Osteocyte (in vitro differentiated cells): Measurements from ENCODE around the gene FUT3. TPM values are rescaled to one million over a fixed set of nuclear protein-coding genes. Genes with fewer than 3 reads are reported as not detected.

Source experiments
- DNase-seq: peaks from one replicate; pipeline ENCODE4 v3.0.0; 2021; ENCODE audit warnings: mixed read lengths; ENCODE audit not compliant: unreplicated experiment; ENCODE audit errors: extremely low spot score
- H3K27ac Mint-ChIP-seq: one replicate; pipeline ENCODE4 v1.8.0; 2021; ENCODE audit warnings: mild to moderate bottlenecking, mixed read lengths; ENCODE audit not compliant: unreplicated experiment
- H3K27me3 Mint-ChIP-seq: one replicate; pipeline ENCODE4 v1.8.0; 2021; ENCODE audit warnings: mixed read lengths; ENCODE audit not compliant: unreplicated experiment
- H3K36me3 Mint-ChIP-seq: one replicate; pipeline ENCODE4 v1.8.0; 2021; ENCODE audit warnings: mixed read lengths; ENCODE audit not compliant: unreplicated experiment
- H3K4me1 Mint-ChIP-seq: one replicate; pipeline ENCODE4 v1.8.0; 2021; ENCODE audit warnings: mixed read lengths; ENCODE audit not compliant: unreplicated experiment
- H3K4me3 Mint-ChIP-seq: one replicate; pipeline ENCODE4 v1.8.0; 2021; ENCODE audit warnings: mild to moderate bottlenecking, moderate library complexity, mixed read lengths; ENCODE audit not compliant: unreplicated experiment
- H3K9me3 Mint-ChIP-seq: one replicate; pipeline ENCODE4 v1.8.0; 2021; ENCODE audit warnings: mixed read lengths; ENCODE audit not compliant: unreplicated experiment
- CTCF ChIP-seq: fragments of 200-600 bp; sonication (generic); IDR thresholded peaks from 2 replicates; pipeline ENCODE4 v1.5.0; 2021; ENCODE audit warnings: antibody characterized with exemption, mild to moderate bottlenecking, moderate library complexity
- total RNA-seq: library from RNA; stranded (reverse); gene quantifications from 2 replicates; pipeline ENCODE4 v1.2.1, GENCODE V29; 2021

FUT3 gene
- total RNA-seq, 1 donor from 2014 or later = not detected

- Mint-ChIP-seq H3K4me3 (no peak overlapping the region), H3K36me3 (no peaks in the 10 kb centered on the region), H3K27ac (no peak overlapping the region), H3K27me3 (peaks cover 23% of the 10 kb centered on the region), H3K4me1 (no peaks in the 10 kb centered on the region), H3K9me3 (no peaks in the 10 kb centered on the region)
- no peak for TF ChIP-seq CTCF
- DNase-seq = no peak
These were observed 32.7 kb downstream of the FUT3 start for GRCh38 chr19:5818594-5818993.

GRCh38 chr19:5817218-5817617, 34.0 kb downstream of the FUT3 start:
- Mint-ChIP-seq H3K27ac (no peak overlapping the region), H3K4me3 (no peak overlapping the region), H3K9me3 (no peaks in the 10 kb centered on the region), H3K27me3 (peaks cover 23% of the 10 kb centered on the region), H3K4me1 (no peaks in the 10 kb centered on the region), H3K36me3 (no peaks in the 10 kb centered on the region)
- no peak for DNase-seq
- no peak for TF ChIP-seq CTCF

- H3K36me3 Mint-ChIP-seq = no peaks in the 10 kb centered on the region
- H3K27ac Mint-ChIP-seq = no peak overlapping the region
These were observed 36.4 kb downstream of the FUT3 start for GRCh38 chr19:5814852-5815246.

GRCh38 chr19:5814123-5814851, 37.0 kb downstream of the FUT3 start:
- no peaks in the 10 kb centered on the region for H3K9me3 Mint-ChIP-seq
- H3K4me3 Mint-ChIP-seq = no peak overlapping the region
- H3K36me3 Mint-ChIP-seq = no peaks in the 10 kb centered on the region
- H3K4me1 Mint-ChIP-seq = no peaks in the 10 kb centered on the region
- no peak for DNase-seq
- H3K27me3 Mint-ChIP-seq = peaks cover 21% of the 10 kb centered on the region
- no peak for TF ChIP-seq CTCF
- no peak overlapping the region for H3K27ac Mint-ChIP-seq

More at GRCh38 chr19:5814852-5815246, 36.4 kb downstream of the FUT3 start:
- DNase-seq = no peak
- no peak for TF ChIP-seq CTCF
- Mint-ChIP-seq H3K27me3 (peaks cover 21% of the 10 kb centered on the region), H3K4me1 (no peaks in the 10 kb centered on the region), H3K4me3 (no peak overlapping the region), H3K9me3 (no peaks in the 10 kb centered on the region)

GRCh38 chr19:5811117-5811516, 40.1 kb downstream of the FUT3 start:
- Mint-ChIP-seq H3K36me3 (no peaks in the 10 kb centered on the region), H3K4me1 (no peaks in the 10 kb centered on the region), H3K27me3 (peaks cover 21% of the 10 kb centered on the region), H3K4me3 (no peak overlapping the region), H3K27ac (no peak overlapping the region), H3K9me3 (no peaks in the 10 kb centered on the region)
- no peak for TF ChIP-seq CTCF
- no peak for DNase-seq
